ENCODE measurements around the gene B3GALNT1.

- no peak for TF ChIP-seq REST (IDR thresholded peaks at IDR 0.05; ENCODE audit: insufficient read depth in 1 of 2, low read depth in 2 of 2, low read length in 2 of 2)
- no peak for TF ChIP-seq POLR2AphosphoS5 (IDR thresholded peaks at IDR 0.05; ENCODE audit: low read depth, low read length)
- TF ChIP-seq SIN3A (IDR thresholded peaks at IDR 0.05; ENCODE audit: borderline replicate concordance, insufficient read depth, low read length): no peak
- no peak for TF ChIP-seq TAF1 (IDR thresholded peaks at IDR 0.05; ENCODE audit: borderline replicate concordance, insufficient read depth, low read length)
- no peak for TF ChIP-seq FOXP2 (optimal IDR thresholded peaks at IDR 0.05; ENCODE audit: borderline replicate concordance, extremely low read depth, extremely low read length, insufficient read depth)
Observed at GRCh38 chr3:161082063-161082462, 23.1 kb downstream of the B3GALNT1 start.
